ENCODE results near the gene MRPL51. TPM values are rescaled to one million over a fixed set of nuclear protein-coding genes. Genes with fewer than 3 reads are reported as not detected.

MRPL51 gene
- total and polyA plus RNA-seq, 2 donors (not counting 3 experiments of a cell fraction or from before 2014, with no cell fraction given), result 147 to 273 TPM

DNA sequence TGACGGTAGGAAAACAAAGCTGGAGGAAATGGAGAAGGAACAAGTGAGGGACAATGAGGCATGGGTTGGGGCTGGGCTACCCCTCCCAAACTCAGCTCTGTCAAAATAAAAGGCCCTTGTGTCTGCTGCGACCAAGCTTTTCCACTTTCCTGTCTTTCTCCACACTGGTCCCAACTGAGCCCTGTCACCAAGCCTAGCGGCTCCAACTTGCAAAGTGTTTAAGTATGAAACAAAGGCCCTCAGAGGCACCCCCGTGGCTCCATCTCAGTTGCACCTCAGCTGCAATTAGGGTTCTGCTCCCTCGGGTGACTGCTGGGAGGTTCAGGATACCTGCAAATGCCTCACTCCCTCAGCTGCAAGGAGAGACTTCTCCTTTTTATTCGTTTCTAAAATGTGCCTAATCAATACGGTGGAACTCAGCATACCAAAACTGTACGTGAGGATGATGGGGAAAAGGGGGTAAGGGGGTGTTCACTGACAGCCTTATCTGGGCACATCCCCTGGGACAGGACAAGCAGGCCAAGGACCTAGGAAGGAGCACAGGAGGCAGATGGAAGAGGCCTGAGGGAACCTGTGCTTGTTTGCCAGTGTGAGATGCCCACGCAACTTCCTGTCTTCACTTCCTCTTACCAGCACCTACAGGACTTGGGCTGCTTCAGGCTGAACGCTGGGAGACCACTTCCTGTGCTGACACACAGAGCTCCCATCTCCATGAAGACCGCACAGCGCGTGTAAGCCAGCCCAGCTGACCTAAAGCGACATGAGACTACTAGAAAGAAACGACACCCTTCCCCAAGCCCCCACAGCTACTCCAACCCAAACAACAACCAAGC is 31.4 kb downstream of the MRPL51 start:
- Histone ChIP-seq H3K4me3 (replicated peaks in 1 of 3; ENCODE audit: insufficient read depth in 1 of 3, low read depth in 1 of 3, low read length in 3 of 3) (no peak overlapping the region), H3K79me2 (ENCODE audit: control insufficient read depth, insufficient read depth, low read length) (no peaks in the 10 kb centered on the region), H3K4me2 (ENCODE audit: insufficient read depth, low read length) (no peak overlapping the region), H3K9me1 (replicated peaks; ENCODE audit: control insufficient read depth, extremely low read depth, insufficient read depth, low read length) (no peaks in the 10 kb centered on the region), H4K20me1 (replicated peaks; ENCODE audit: control insufficient read depth, extremely low read depth, insufficient read depth, low read length) (no peaks in the 10 kb centered on the region), H3K27ac (ENCODE audit: insufficient read depth, low read depth, low read length) (no peak overlapping the region), H3K4me1 (ENCODE audit: control insufficient read depth, extremely low read depth, insufficient read depth, low read length) (peaks cover 13% of the 10 kb centered on the region), H3K36me3 (ENCODE audit: control insufficient read depth in 2 of 2, extremely low read depth in 1 of 2, insufficient read depth in 2 of 2, low read length in 2 of 2) (peaks cover 6 to 26% of the 10 kb centered on the region in 2 experiments), H2AFZ (ENCODE audit: low read depth, low read length) (no peak overlapping the region), H3K27me3 (ENCODE audit: control insufficient read depth in 2 of 2, insufficient read depth in 2 of 2, low read length in 2 of 2) (no peaks in the 10 kb centered on the region), H3K9ac (replicated peaks; ENCODE audit: extremely low read depth, insufficient read depth, low read length) (no peak overlapping the region), H3K9me3 (replicated peaks; ENCODE audit: control insufficient read depth, insufficient read depth, low read length) (no peaks in the 10 kb centered on the region)
- POLR2A ChIA-PET, result interaction anchor here (2.0 kb wide), 1 partner anchor 9 kb away, joined by 9 read pairs; the partner anchor contains the start of gene VAMP1
- FAIRE-seq, result no peak
- intact Hi-C loops (cut with micrococcal nuclease) (no loop called here), dilution Hi-C loops (cut with MboI; ENCODE audit: extremely low pct_ligation_motif_present, low sequenced_read_pairs) (no loop called here)
- TF ChIP-seq POLR2A (IDR thresholded peaks at IDR 0.05; ENCODE audit: low read depth, low read length) (no peak), POLR2AphosphoS5 (IDR thresholded peaks at IDR 0.05; ENCODE audit: insufficient read depth, low read depth, low read length) (no peak), FOS (IDR thresholded peaks at IDR 0.05; ENCODE audit: borderline replicate concordance, insufficient read depth, low read length) (no peak), GATA2 (IDR thresholded peaks at IDR 0.05; ENCODE audit: insufficient read depth, insufficient read length, low read depth, low read length) (no peak), EZH2 (IDR thresholded peaks at IDR 0.05; ENCODE audit: borderline replicate concordance, low read depth, low read length, severe bottlenecking) (no peak), MYC (IDR thresholded peaks at IDR 0.05; ENCODE audit: low read depth, low read length) (no peak)
- TF ChIP-seq, protein P1, sequence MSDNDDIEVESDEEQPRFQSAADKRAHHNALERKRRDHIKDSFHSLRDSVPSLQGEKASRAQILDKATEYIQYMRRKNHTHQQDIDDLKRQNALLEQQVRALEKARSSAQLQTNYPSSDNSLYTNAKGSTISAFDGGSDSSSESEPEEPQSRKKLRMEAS (IDR thresholded peaks at IDR 0.05; ENCODE audit: insufficient read depth, insufficient read length), result no peak
- TF ChIP-seq, protein P2, sequence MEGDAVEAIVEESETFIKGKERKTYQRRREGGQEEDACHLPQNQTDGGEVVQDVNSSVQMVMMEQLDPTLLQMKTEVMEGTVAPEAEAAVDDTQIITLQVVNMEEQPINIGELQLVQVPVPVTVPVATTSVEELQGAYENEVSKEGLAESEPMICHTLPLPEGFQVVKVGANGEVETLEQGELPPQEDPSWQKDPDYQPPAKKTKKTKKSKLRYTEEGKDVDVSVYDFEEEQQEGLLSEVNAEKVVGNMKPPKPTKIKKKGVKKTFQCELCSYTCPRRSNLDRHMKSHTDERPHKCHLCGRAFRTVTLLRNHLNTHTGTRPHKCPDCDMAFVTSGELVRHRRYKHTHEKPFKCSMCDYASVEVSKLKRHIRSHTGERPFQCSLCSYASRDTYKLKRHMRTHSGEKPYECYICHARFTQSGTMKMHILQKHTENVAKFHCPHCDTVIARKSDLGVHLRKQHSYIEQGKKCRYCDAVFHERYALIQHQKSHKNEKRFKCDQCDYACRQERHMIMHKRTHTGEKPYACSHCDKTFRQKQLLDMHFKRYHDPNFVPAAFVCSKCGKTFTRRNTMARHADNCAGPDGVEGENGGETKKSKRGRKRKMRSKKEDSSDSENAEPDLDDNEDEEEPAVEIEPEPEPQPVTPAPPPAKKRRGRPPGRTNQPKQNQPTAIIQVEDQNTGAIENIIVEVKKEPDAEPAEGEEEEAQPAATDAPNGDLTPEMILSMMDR (IDR thresholded peaks at IDR 0.05; ENCODE audit: extremely low read depth in 1 of 2, insufficient read depth in 1 of 2, low read depth in 1 of 2, low read length in 2 of 2), result no peak
- no peak for DNase-seq (ENCODE audit: low read depth, low spot score)
- CTCF ChIA-PET, result interaction anchor here (1.2 to 3.8 kb wide), 2 partner anchors 38 to 78 kb away, joined by 3 to 17 read pairs; partner anchors contain the start of gene LTBR
- no TSS peak for BruUV-seq (replicated peaks)

All from endothelial cell of umbilical vein (primary cell).